Left colon (tissue), 2 donors: Measurements from ENCODE around the gene BORCS5. TPM values are rescaled to one million over a fixed set of nuclear protein-coding genes. Genes with fewer than 3 reads are reported as not detected.
"Not testable (repeated sequence)": the region's sequence is repeated elsewhere in the genome, so short reads cannot be mapped to it uniquely, and the experiment has no call there.

Source experiments
- ATAC-seq: fragments of 200-7000 bp; cut with Tn5 transposase; one replicate; pipeline ENCODE4 v1.9.1; 2020; ENCODE audit warnings: mild to moderate bottlenecking, moderate library complexity
- DNase-seq, 2 donors: peaks; one replicate each; pipeline ENCODE4 v3.0.0-alpha.2; 2020
- intact Hi-C, 2 donors: fragments of 100-400 bp; cut with DNase I in 1 of 2; cut with micrococcal nuclease in 1 of 2; formaldehyde crosslinking; loops; one replicate each; pipeline versions ENCODE4 v1.11.2 to v1.14.0; 2022; cut with DNase I, micrococcal nuclease
- long read RNA-seq: library from polyadenylated mRNA; unstranded; transcript quantifications from one replicate; pipeline ENCODE4 v2.0.0, GENCODE V29; 2021
- total RNA-seq, 2 donors: library from RNA; stranded (reverse); fragmentation: NEBNext Ultra II Directional; extraction: Animal tissue kit (Norgen Biotek cat#: 25700); gene quantifications; one replicate each; pipeline ENCODE4 v1.2.1, GENCODE V29; 2021
- donor health status: DM: no; HTN: no; CAD: no.
- donor health status: DM: yes; HTN: yes; CAD: no.

Gene BORCS5
- 10 to 100 TPM; 12.2 to 13.8 TPM for total RNA-seq
- long read RNA-seq, full-length matches to known transcripts, result 6 of 8 reads
- long read RNA-seq, partial matches to known transcripts, result 0 of 8 reads
- long read RNA-seq, other reads (novel, unspliced or antisense), result 2 of 8 reads

- peak; percentile 98 to 99 for DNase-seq
- peak; percentile 91 for ATAC-seq
- intact Hi-C loops, result no loop called here
Measured at GRCh38 chr12:12356896-12357718, at the start of gene BORCS5. TSS of gene BORCS5 (plus strand) at chr12:12357078. CDS start at chr12:12357452, 374 bp downstream.

- ATAC-seq, intact Hi-C loops, DNase-seq: not testable (repeated sequence)
Measured at GRCh38 chr12:12310695-12311094, 46.2 kb upstream of the BORCS5 start.

- intact Hi-C loops, result no loop called here
- ATAC-seq (no peak), DNase-seq (no peak)
Measured at GRCh38 chr12:12315838-12316237, 41.0 kb upstream of the BORCS5 start.

GRCh38 chr12:12319451-12320183 is 37.3 kb upstream of the BORCS5 start:
- intact Hi-C loops, result no loop called here

GRCh38 chr12:12323118-12323517 is 33.8 kb upstream of the BORCS5 start:
- no peak for ATAC-seq
- DNase-seq, result no peak
- intact Hi-C loops, result no loop called here

More at GRCh38 chr12:12319451-12320183, 37.3 kb upstream of the BORCS5 start:
- DNase-seq, result no peak
- ATAC-seq, result peak; percentile 63

- ATAC-seq (no peak), DNase-seq (no peak)
- intact Hi-C loops, result no loop called here
Measured at GRCh38 chr12:12323591-12323990, 33.3 kb upstream of the BORCS5 start.

- ATAC-seq (no peak), DNase-seq (no peak)
- intact Hi-C loops, result no loop called here
Measured at GRCh38 chr12:12326262-12326661, 30.6 kb upstream of the BORCS5 start.

GRCh38 chr12:12327802-12328201 is 29.1 kb upstream of the BORCS5 start:
- intact Hi-C loops, result no loop called here
- no peak for DNase-seq

GRCh38 chr12:12331244-12331771 is 25.6 kb upstream of the BORCS5 start:
- intact Hi-C loops, result loop anchor here in 1 of 2 donors (10.0 kb wide), 1 partner anchor 247 kb away; no protein-coding TSS in a partner anchor
- no peak for DNase-seq
- ATAC-seq, result no peak

More at GRCh38 chr12:12327802-12328201, 29.1 kb upstream of the BORCS5 start:
- peak; percentile 54 for ATAC-seq

- ATAC-seq (peak; percentile 70), DNase-seq (no peak)
- intact Hi-C loops, result loop anchor here in 1 of 2 donors (10.0 kb wide), 1 partner anchor 247 kb away; no protein-coding TSS in a partner anchor
Measured at GRCh38 chr12:12331896-12332295, 25.0 kb upstream of the BORCS5 start.

GRCh38 chr12:12333407-12334366 is 23.2 kb upstream of the BORCS5 start:
- intact Hi-C loops, result loop anchor here in 1 of 2 donors (10.0 kb wide), 1 partner anchor 249 kb away; no protein-coding TSS in a partner anchor
- DNase-seq (peak; percentile 56 to 76), ATAC-seq (peak; percentile 90)

GRCh38 chr12:12334367-12335040 is 22.4 kb upstream of the BORCS5 start:
- intact Hi-C loops, result loop anchor here in 1 of 2 donors (10.0 kb wide), 1 partner anchor 250 kb away; no protein-coding TSS in a partner anchor
- peak; percentile 55 to 65 for DNase-seq

GRCh38 chr12:12336049-12336411 is 20.8 kb upstream of the BORCS5 start:
- ATAC-seq (no peak), DNase-seq (no peak)
- intact Hi-C loops, result loop anchor here in 1 of 2 donors (10.0 kb wide), 1 partner anchor 251 kb away; no protein-coding TSS in a partner anchor

More at GRCh38 chr12:12334367-12335040, 22.4 kb upstream of the BORCS5 start:
- ATAC-seq, result peak; percentile 63

- intact Hi-C loops, result loop anchor here in 1 of 2 donors (10.0 kb wide), 1 partner anchor 252 kb away; no protein-coding TSS in a partner anchor
- DNase-seq, result no peak
- ATAC-seq, result no peak
Measured at GRCh38 chr12:12336511-12336910, 20.4 kb upstream of the BORCS5 start.

GRCh38 chr12:12338527-12339168 is 18.2 kb upstream of the BORCS5 start:
- DNase-seq (no peak), ATAC-seq (no peak)
- intact Hi-C loops, result loop anchor here in 1 of 2 donors (10.0 kb wide), 1 partner anchor 254 kb away; no protein-coding TSS in a partner anchor
